HEK293 (cell line): ENCODE results near the gene EPHA4.

Source experiments
- CTCF ChIA-PET: fragments of 350-600 bp; formaldehyde crosslinking; extraction: SDS; loops from one replicate; lab custom pipeline; 2021; ENCODE audit warnings: antibody characterized with exemption; lab: Yijun Ruan, JAX
- POLR2A ChIA-PET: fragments of 300-600 bp; formaldehyde crosslinking; extraction: SDS; loops from one replicate; lab custom pipeline; 2020; ENCODE audit warnings: antibody characterized with exemption, inconsistent platforms; lab: Yijun Ruan, JAX
- H3K27ac ChIP-seq: fragments of 200-500 bp; sonication (Bioruptor generic); 2 replicates; pipeline ENCODE4 v1.5.1; 2014; ENCODE audit warnings: low read depth, low read length, control low read depth, inconsistent platforms; ENCODE audit errors: extremely low read depth
- H3K36me3 ChIP-seq, 2 experiments: fragments of 200-500 bp in 1 of 2; sonication (Bioruptor generic) in 1 of 2; 1 replicate in 1 of 2; 2 replicates in 1 of 2; pipeline ENCODE4 v1.5.1; 2014 to 2017; ENCODE audit warnings: inconsistent platforms in 2 of 2, low read length in 2 of 2; ENCODE audit not compliant: control insufficient read depth in 2 of 2, insufficient read depth in 1 of 2
- H3K4me1 ChIP-seq: fragments of 200-500 bp; sonication (Bioruptor generic); 2 replicates; pipeline ENCODE4 v1.5.1; 2014; ENCODE audit warnings: mild to moderate bottlenecking, low read length, inconsistent platforms; ENCODE audit not compliant: control insufficient read depth, insufficient read depth
- H3K4me3 ChIP-seq: 2 replicates; pipeline ENCODE4 v1.5.1; 2011; ENCODE audit warnings: low read depth, mild to moderate bottlenecking, control low read depth, low read length, moderate library complexity
- H3K9me3 ChIP-seq: fragments of 200-500 bp; sonication (Bioruptor generic); 2 replicates; pipeline ENCODE4 v1.5.1; 2014; ENCODE audit warnings: low read depth, low read length, inconsistent platforms; ENCODE audit not compliant: control insufficient read depth, insufficient read depth
- KLF10 ChIP-seq: fragments of 450-650 bp; IDR thresholded peaks from 2 replicates; pipeline ENCODE4 v1.5.1; 2018; ENCODE audit warnings: missing biosample characterization, mild to moderate bottlenecking, missing genetic modification characterization
- MYNN ChIP-seq: fragments of 450-650 bp; formaldehyde crosslinking; IDR thresholded peaks from 2 replicates; pipeline ENCODE4 v1.5.1; 2016; ENCODE audit warnings: missing biosample characterization, missing genetic modification characterization, borderline replicate concordance
- WT1 ChIP-seq: fragments of 450-650 bp; formaldehyde crosslinking; IDR thresholded peaks from 2 replicates; pipeline ENCODE4 v1.5.1; 2016; ENCODE audit warnings: missing biosample characterization, missing genetic modification characterization
- ZBTB7A ChIP-seq: fragments of 450-650 bp; formaldehyde crosslinking; IDR thresholded peaks from 2 replicates; pipeline ENCODE4 v1.5.1; 2016; ENCODE audit warnings: low read depth, missing biosample characterization, missing genetic modification characterization
- ZFHX2 ChIP-seq: fragments of 450-650 bp; formaldehyde crosslinking; conservative IDR thresholded peaks from 2 replicates; pipeline ENCODE4 v1.5.1; 2016; ENCODE audit warnings: missing biosample characterization, missing genetic modification characterization
- ZFP37 ChIP-seq: fragments of 450-650 bp; formaldehyde crosslinking; IDR thresholded peaks from 2 replicates; pipeline ENCODE4 v1.5.1; 2016; ENCODE audit warnings: missing biosample characterization, missing genetic modification characterization
- ZNF133 ChIP-seq: fragments of 450-650 bp; formaldehyde crosslinking; IDR thresholded peaks from 2 replicates; pipeline ENCODE4 v1.5.1; 2016; ENCODE audit warnings: missing biosample characterization, missing genetic modification characterization
- ZNF140 ChIP-seq: fragments of 450-650 bp; formaldehyde crosslinking; IDR thresholded peaks from 2 replicates; pipeline ENCODE4 v1.5.1; 2016; ENCODE audit warnings: missing biosample characterization, missing genetic modification characterization
- ZNF2 ChIP-seq: fragments of 450-650 bp; formaldehyde crosslinking; IDR thresholded peaks from 2 replicates; pipeline ENCODE4 v1.5.1; 2016; ENCODE audit warnings: missing biosample characterization, missing genetic modification characterization
- ZNF24 ChIP-seq: fragments of 450-650 bp; formaldehyde crosslinking; IDR thresholded peaks from 2 replicates; pipeline ENCODE4 v1.5.1; 2016; ENCODE audit warnings: missing biosample characterization, missing genetic modification characterization
- ZNF335 ChIP-seq: fragments of 450-650 bp; formaldehyde crosslinking; conservative IDR thresholded peaks from 2 replicates; pipeline ENCODE4 v1.5.1; 2016; ENCODE audit warnings: missing biosample characterization, missing genetic modification characterization
- ZNF571 ChIP-seq: fragments of 450-650 bp; formaldehyde crosslinking; IDR thresholded peaks from 2 replicates; pipeline ENCODE4 v1.5.0; 2017; ENCODE audit warnings: missing biosample characterization, missing genetic modification characterization
- ZNF701 ChIP-seq: fragments of 450-650 bp; formaldehyde crosslinking; IDR thresholded peaks from 2 replicates; pipeline ENCODE4 v1.5.1; 2016; ENCODE audit warnings: missing biosample characterization, missing genetic modification characterization
- TF ChIP-seq, protein P1 (sequence below): fragments of 450-650 bp; formaldehyde crosslinking; IDR thresholded peaks from 2 replicates; pipeline ENCODE4 v1.5.1; 2016; ENCODE audit warnings: missing biosample characterization, missing genetic modification characterization
- TF ChIP-seq, protein P2 (sequence below): fragments of 450-650 bp; formaldehyde crosslinking; conservative IDR thresholded peaks from 2 replicates; pipeline ENCODE4 v1.5.1; 2016; ENCODE audit warnings: low read depth, missing biosample characterization, missing genetic modification characterization
- TF ChIP-seq, protein P3 (sequence below): fragments of 450-650 bp; IDR thresholded peaks from 2 replicates; pipeline ENCODE4 v1.5.1; 2018; ENCODE audit warnings: missing biosample characterization, missing genetic modification characterization
- TF ChIP-seq, protein P4 (sequence below): fragments of 450-650 bp; formaldehyde crosslinking; IDR thresholded peaks from 2 replicates; pipeline ENCODE4 v1.5.1; 2016; ENCODE audit warnings: missing biosample characterization, missing genetic modification characterization, low read depth
- TF ChIP-seq, protein P5 (sequence below): fragments of 450-650 bp; formaldehyde crosslinking; IDR thresholded peaks from 2 replicates; pipeline ENCODE4 v1.5.1; 2016; ENCODE audit warnings: missing biosample characterization, missing genetic modification characterization
- TF ChIP-seq, protein P6 (sequence below): fragments of 450-650 bp; formaldehyde crosslinking; IDR thresholded peaks from 2 replicates; pipeline ENCODE4 v1.5.1; 2017; ENCODE audit warnings: missing biosample characterization, missing genetic modification characterization

EPHA4 gene

DNA sequence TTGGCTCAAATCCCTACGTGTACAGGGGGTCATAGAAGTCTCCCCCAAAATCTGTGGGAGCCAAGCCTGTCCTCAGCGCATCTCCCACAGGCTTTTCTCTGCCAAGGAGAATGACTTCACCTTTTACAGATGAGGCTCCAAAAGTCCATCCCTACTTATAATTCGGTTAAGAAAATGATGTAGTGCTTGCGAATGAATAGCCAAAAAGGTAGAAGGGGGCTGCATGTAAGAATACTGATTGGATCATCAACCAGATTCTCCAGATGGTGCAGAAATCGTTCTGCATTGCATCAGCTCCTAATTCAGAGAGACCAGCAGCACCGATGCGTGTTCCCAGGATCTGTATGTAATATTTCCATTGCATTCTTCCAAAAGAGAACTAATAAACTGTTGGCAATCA lies 91.9 kb downstream of the EPHA4 start (continued):
- TF ChIP-seq, protein P1, sequence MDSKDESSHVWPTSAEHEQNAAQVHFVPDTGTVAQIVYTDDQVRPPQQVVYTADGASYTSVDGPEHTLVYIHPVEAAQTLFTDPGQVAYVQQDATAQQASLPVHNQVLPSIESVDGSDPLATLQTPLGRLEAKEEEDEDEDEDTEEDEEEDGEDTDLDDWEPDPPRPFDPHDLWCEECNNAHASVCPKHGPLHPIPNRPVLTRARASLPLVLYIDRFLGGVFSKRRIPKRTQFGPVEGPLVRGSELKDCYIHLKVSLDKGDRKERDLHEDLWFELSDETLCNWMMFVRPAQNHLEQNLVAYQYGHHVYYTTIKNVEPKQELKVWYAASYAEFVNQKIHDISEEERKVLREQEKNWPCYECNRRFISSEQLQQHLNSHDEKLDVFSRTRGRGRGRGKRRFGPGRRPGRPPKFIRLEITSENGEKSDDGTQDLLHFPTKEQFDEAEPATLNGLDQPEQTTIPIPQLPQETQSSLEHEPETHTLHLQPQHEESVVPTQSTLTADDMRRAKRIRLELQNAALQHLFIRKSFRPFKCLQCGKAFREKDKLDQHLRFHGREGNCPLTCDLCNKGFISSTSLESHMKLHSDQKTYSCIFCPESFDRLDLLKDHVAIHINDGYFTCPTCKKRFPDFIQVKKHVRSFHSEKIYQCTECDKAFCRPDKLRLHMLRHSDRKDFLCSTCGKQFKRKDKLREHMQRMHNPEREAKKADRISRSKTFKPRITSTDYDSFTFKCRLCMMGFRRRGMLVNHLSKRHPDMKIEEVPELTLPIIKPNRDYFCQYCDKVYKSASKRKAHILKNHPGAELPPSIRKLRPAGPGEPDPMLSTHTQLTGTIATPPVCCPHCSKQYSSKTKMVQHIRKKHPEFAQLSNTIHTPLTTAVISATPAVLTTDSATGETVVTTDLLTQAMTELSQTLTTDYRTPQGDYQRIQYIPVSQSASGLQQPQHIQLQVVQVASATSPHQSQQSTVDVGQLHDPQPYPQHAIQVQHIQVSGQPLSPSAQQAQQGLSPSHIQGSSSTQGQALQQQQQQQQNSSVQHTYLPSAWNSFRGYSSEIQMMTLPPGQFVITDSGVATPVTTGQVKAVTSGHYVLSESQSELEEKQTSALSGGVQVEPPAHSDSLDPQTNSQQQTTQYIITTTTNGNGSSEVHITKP (tag by site-specific recombination): no peak
- no peak for TF ChIP-seq ZFP37
- no peak for TF ChIP-seq ZBTB7A (tag by site-specific recombination)
- no peak for TF ChIP-seq KLF10 (tag by site-specific recombination)
- TF ChIP-seq, protein P2, sequence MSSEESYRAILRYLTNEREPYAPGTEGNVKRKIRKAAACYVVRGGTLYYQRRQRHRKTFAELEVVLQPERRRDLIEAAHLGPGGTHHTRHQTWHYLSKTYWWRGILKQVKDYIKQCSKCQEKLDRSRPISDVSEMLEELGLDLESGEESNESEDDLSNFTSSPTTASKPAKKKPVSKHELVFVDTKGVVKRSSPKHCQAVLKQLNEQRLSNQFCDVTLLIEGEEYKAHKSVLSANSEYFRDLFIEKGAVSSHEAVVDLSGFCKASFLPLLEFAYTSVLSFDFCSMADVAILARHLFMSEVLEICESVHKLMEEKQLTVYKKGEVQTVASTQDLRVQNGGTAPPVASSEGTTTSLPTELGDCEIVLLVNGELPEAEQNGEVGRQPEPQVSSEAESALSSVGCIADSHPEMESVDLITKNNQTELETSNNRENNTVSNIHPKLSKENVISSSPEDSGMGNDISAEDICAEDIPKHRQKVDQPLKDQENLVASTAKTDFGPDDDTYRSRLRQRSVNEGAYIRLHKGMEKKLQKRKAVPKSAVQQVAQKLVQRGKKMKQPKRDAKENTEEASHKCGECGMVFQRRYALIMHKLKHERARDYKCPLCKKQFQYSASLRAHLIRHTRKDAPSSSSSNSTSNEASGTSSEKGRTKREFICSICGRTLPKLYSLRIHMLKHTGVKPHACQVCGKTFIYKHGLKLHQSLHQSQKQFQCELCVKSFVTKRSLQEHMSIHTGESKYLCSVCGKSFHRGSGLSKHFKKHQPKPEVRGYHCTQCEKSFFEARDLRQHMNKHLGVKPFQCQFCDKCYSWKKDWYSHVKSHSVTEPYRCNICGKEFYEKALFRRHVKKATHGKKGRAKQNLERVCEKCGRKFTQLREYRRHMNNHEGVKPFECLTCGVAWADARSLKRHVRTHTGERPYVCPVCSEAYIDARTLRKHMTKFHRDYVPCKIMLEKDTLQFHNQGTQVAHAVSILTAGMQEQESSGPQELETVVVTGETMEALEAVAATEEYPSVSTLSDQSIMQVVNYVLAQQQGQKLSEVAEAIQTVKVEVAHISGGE: no peak

DNA sequence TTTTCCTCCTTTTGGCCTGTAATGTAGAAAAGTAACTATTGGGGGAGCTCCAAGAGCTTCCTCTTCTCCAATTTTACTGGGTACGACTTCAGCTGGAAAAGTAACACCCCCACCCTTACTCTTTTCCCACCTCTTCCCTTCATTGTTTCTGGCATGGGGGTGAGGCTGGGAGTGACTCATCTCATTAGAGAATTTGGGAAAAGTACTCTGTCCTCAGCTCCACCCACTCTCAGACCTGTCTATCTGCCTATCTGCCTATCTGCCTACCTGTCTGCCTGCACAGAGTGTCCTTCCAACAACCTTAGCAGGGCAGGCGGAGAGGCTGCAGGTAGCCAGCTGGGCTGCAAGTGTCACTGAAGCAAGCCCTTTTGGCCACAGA lies 93.6 kb downstream of the EPHA4 start:
- POLR2A ChIA-PET: no interaction called here
- peaks cover 8 to 9% of the 10 kb centered on the region in 2 experiments for H3K36me3 ChIP-seq

DNA sequence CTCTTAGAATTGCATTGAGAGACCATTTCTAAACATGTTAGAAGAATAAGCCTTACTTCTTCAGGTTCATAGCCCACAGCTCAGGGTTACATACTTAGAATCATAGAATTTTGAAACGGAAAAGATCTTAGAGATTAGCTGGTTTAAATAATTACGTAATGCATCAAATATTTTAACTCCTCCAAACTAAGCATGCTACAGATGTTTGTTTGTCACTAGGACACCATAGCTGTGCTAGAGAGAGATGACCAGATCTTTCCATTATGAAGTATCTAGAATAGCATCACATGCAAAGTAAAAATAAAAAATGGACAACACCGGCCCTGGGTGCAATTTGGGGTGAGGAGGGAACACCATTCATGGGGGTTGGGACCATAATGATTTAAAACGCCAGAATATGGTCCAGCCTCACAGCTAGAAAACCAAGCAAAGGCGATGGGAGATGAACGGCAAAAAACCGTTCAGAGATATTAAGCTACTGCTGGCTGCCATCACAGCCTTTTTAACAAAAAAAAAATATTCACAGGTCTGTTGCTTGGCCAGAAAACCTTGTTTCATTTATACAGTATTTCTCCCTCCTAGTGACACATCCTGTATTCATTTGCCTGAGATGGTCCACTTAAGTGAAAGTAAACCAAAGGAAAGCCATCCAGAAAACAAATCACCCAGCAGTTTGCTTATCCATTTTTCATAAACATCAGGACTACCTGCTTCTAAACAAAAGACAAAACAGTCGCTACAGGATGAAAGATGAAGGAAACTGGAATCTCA lies 94.2 kb downstream of the EPHA4 start:
- Histone ChIP-seq H3K27ac (no peak overlapping the region), H3K36me3 (peaks cover 8 to 9% of the 10 kb centered on the region in 2 experiments), H3K4me3 (no peak overlapping the region), H3K9me3 (no peaks in the 10 kb centered on the region), H3K4me1 (peaks cover 9% of the 10 kb centered on the region)
- ChIA-PET POLR2A (no interaction called here), CTCF (interaction anchor here (0.6 to 1.1 kb wide), 3 partner anchors 10 to 832 kb away, joined by 3 read pairs; no protein-coding TSS in a partner anchor)
- TF ChIP-seq WT1: no peak
- TF ChIP-seq MYNN (tag by site-specific recombination): no peak
- TF ChIP-seq, protein P3, sequence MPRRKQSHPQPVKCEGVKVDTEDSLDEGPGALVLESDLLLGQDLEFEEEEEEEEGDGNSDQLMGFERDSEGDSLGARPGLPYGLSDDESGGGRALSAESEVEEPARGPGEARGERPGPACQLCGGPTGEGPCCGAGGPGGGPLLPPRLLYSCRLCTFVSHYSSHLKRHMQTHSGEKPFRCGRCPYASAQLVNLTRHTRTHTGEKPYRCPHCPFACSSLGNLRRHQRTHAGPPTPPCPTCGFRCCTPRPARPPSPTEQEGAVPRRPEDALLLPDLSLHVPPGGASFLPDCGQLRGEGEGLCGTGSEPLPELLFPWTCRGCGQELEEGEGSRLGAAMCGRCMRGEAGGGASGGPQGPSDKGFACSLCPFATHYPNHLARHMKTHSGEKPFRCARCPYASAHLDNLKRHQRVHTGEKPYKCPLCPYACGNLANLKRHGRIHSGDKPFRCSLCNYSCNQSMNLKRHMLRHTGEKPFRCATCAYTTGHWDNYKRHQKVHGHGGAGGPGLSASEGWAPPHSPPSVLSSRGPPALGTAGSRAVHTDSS (tag by site-specific recombination): no peak
- TF ChIP-seq ZNF140 (tag by site-specific recombination): no peak
- TF ChIP-seq, protein P4, sequence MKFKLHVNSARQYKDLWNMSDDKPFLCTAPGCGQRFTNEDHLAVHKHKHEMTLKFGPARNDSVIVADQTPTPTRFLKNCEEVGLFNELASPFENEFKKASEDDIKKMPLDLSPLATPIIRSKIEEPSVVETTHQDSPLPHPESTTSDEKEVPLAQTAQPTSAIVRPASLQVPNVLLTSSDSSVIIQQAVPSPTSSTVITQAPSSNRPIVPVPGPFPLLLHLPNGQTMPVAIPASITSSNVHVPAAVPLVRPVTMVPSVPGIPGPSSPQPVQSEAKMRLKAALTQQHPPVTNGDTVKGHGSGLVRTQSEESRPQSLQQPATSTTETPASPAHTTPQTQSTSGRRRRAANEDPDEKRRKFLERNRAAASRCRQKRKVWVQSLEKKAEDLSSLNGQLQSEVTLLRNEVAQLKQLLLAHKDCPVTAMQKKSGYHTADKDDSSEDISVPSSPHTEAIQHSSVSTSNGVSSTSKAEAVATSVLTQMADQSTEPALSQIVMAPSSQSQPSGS (tag by site-specific recombination): no peak
- TF ChIP-seq ZNF2 (tag by site-specific recombination): no peak
- TF ChIP-seq, protein P5, sequence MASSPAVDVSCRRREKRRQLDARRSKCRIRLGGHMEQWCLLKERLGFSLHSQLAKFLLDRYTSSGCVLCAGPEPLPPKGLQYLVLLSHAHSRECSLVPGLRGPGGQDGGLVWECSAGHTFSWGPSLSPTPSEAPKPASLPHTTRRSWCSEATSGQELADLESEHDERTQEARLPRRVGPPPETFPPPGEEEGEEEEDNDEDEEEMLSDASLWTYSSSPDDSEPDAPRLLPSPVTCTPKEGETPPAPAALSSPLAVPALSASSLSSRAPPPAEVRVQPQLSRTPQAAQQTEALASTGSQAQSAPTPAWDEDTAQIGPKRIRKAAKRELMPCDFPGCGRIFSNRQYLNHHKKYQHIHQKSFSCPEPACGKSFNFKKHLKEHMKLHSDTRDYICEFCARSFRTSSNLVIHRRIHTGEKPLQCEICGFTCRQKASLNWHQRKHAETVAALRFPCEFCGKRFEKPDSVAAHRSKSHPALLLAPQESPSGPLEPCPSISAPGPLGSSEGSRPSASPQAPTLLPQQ (tag by site-specific recombination): no peak
- TF ChIP-seq ZNF24 (tag by site-specific recombination): no peak
- no peak for TF ChIP-seq ZNF335 (tag by site-specific recombination)
- no peak for TF ChIP-seq ZNF133
- TF ChIP-seq ZNF701 (tag by site-specific recombination): no peak

More for the DNA sequence above, 93.6 kb downstream of the EPHA4 start:
- peaks cover 9% of the 10 kb centered on the region; the same call in 1 of the 2 replicates for H3K4me1 ChIP-seq
- TF ChIP-seq, protein P6, sequence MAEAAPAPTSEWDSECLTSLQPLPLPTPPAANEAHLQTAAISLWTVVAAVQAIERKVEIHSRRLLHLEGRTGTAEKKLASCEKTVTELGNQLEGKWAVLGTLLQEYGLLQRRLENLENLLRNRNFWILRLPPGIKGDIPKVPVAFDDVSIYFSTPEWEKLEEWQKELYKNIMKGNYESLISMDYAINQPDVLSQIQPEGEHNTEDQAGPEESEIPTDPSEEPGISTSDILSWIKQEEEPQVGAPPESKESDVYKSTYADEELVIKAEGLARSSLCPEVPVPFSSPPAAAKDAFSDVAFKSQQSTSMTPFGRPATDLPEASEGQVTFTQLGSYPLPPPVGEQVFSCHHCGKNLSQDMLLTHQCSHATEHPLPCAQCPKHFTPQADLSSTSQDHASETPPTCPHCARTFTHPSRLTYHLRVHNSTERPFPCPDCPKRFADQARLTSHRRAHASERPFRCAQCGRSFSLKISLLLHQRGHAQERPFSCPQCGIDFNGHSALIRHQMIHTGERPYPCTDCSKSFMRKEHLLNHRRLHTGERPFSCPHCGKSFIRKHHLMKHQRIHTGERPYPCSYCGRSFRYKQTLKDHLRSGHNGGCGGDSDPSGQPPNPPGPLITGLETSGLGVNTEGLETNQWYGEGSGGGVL (tag by site-specific recombination): 0 out of 2 replicates have a peak, but pooled peaks have one; percentile 29
- TF ChIP-seq ZFHX2 (tag by site-specific recombination) (peak; percentile 42; the same call in 1 of the 2 replicates), ZNF571 (no peak)
- no peak overlapping the region for H3K27ac ChIP-seq
- CTCF ChIA-PET: interaction anchor here (0.6 to 1.1 kb wide), 3 partner anchors 11 to 832 kb away, joined by 3 read pairs; no protein-coding TSS in a partner anchor
- H3K9me3 ChIP-seq: no peaks in the 10 kb centered on the region
- H3K4me3 ChIP-seq: no peak overlapping the region
